Measurements from ENCODE around the gene C1QL1. TPM values are rescaled to one million over a fixed set of nuclear protein-coding genes. Genes with fewer than 3 reads are reported as not detected.

The C1QL1 gene
- total RNA-seq (2014; rRNA removed; shearing (Covaris generic); ENCODE audit: low replicate concordance) = not detected in 2 replicates

- H3K4me2 ChIP-seq (ENCODE audit: low read depth, low read length, poor library complexity, severe bottlenecking) = no peak within 1 kb of the TSS
- no peaks in the 10 kb centered on the region for H3K9me2 ChIP-seq (replicated peaks; ENCODE audit: insufficient read depth, low read length)
- peak; percentile 96 for DNase-seq
- no peaks in the 10 kb centered on the region for H3K79me2 ChIP-seq (ENCODE audit: low read length)
- H3K27ac ChIP-seq (ENCODE audit: low read length) = no peak within 1 kb of the TSS
- H3K36me3 ChIP-seq (ENCODE audit: insufficient read depth, low read length) = no peaks in the 10 kb centered on the region
- no peaks in the 10 kb centered on the region for H4K20me1 ChIP-seq (ENCODE audit: insufficient read depth, low read depth, low read length)
- no peak within 1 kb of the TSS for H3K9ac ChIP-seq (ENCODE audit: low read length)
- H3K9me3 ChIP-seq (ENCODE audit: low read length) = no peaks in the 10 kb centered on the region
- no peak within 1 kb of the TSS for H2AFZ ChIP-seq (ENCODE audit: low read length)
- peaks cover 23% of the 10 kb centered on the region for H3K4me1 ChIP-seq (ENCODE audit: low read length)
- H3K4me3 ChIP-seq (ENCODE audit: low read length) = no peak within 1 kb of the TSS
- no peaks in the 10 kb centered on the region for H3K27me3 ChIP-seq (ENCODE audit: low read length)
These were observed at the start of gene C1QL1 for GRCh38 chr17:44968225-44969143. C1QL1 (minus strand) TSS chr17:44968303; CDS start chr17:44968048, 255 bp downstream.

GRCh38 chr17:45016823-45017222, 48.7 kb upstream of the C1QL1 start:
- H3K36me3 ChIP-seq (ENCODE audit: insufficient read depth, low read length) = no peaks in the 10 kb centered on the region
- H3K27me3 ChIP-seq (ENCODE audit: low read length) = no peaks in the 10 kb centered on the region
- H3K4me1 ChIP-seq (ENCODE audit: low read length) = peaks cover 3% of the 10 kb centered on the region
- peak; percentile 58 for DNase-seq
- H3K9me2 ChIP-seq (replicated peaks; ENCODE audit: insufficient read depth, low read length) = no peaks in the 10 kb centered on the region
- no peaks in the 10 kb centered on the region for H3K79me2 ChIP-seq (ENCODE audit: low read length)
- no peak overlapping the region for H3K4me3 ChIP-seq (ENCODE audit: low read length)
- no peak overlapping the region for H3K9ac ChIP-seq (ENCODE audit: low read length)
- no peak overlapping the region for H2AFZ ChIP-seq (ENCODE audit: low read length)
- peaks cover 16% of the 10 kb centered on the region; the same call in 1 of the 2 replicates for H4K20me1 ChIP-seq (ENCODE audit: insufficient read depth, low read depth, low read length)
- H3K27ac ChIP-seq (ENCODE audit: low read length) = no peak overlapping the region
- H3K4me2 ChIP-seq (ENCODE audit: low read depth, low read length, poor library complexity, severe bottlenecking) = no peak overlapping the region
- H3K9me3 ChIP-seq (ENCODE audit: low read length) = no peaks in the 10 kb centered on the region

- no peaks in the 10 kb centered on the region for H3K27me3 ChIP-seq (ENCODE audit: low read length)
- H4K20me1 ChIP-seq (ENCODE audit: insufficient read depth, low read depth, low read length) = peaks cover 11% of the 10 kb centered on the region; the same call in 1 of the 2 replicates
These were observed 48.1 kb upstream of the C1QL1 start for GRCh38 chr17:45016237-45016636.

DNA sequence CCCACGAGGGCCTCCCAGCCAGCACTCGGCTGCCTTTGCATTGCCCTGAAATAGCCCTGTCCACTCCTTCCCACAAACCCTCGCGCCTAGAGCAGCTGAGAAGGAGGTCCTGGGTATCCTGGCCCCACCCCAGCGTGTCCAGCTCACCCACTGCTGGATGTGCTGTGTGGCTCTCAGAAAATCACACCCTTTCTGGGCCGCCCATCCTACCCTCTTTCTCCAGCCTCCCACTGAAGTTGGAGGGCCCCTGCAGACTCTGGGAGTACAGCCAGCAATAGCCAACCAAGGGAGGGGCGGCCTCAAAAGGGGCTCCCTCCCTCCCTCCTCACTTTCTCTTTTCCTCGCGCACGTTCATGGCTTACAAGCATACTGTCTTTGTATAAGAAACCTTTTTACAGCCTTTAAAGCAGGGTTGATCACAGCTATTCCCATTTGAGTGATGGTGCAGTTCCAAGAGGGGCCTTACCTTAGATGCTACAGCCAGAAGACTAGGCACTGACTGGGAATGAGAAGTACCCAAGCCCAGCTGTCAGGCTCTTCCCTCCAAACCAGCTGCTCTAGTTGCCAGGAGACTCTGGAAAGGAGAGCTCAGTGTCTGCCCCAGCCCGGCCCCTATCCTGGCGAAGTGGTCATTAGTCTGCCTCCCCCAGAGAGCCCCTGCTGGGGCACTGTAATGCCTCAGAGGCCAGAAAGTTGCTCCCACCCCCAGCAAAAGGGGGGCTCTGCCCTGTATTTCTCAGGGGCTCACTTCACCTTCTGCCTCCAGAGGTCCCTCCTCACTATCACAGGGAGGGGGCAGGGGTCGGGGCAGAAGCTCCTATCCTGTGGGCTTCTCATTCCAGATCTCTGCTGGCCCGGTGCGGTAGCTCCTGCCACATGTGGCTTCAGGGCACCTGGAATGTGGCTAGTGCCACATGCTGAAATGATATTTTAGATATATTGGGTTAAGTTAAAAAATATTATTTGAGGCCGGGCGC, 45.2 kb upstream of the C1QL1 start:
- Histone ChIP-seq H2AFZ (ENCODE audit: low read length) (no peak overlapping the region), H3K79me2 (ENCODE audit: low read length) (no peaks in the 10 kb centered on the region), H4K20me1 (ENCODE audit: insufficient read depth, low read depth, low read length) (0 out of 2 replicates have a peak, but pooled peaks cover 4% of the 10 kb centered on the region), H3K4me1 (ENCODE audit: low read length) (no peaks in the 10 kb centered on the region), H3K27me3 (ENCODE audit: low read length) (no peaks in the 10 kb centered on the region), H3K4me2 (ENCODE audit: low read depth, low read length, poor library complexity, severe bottlenecking) (no peak overlapping the region), H3K4me3 (ENCODE audit: low read length) (no peak overlapping the region), H3K9ac (ENCODE audit: low read length) (no peak overlapping the region), H3K36me3 (ENCODE audit: insufficient read depth, low read length) (no peaks in the 10 kb centered on the region), H3K27ac (ENCODE audit: low read length) (no peak overlapping the region), H3K9me3 (ENCODE audit: low read length) (no peaks in the 10 kb centered on the region), H3K9me2 (replicated peaks; ENCODE audit: insufficient read depth, low read length) (no peaks in the 10 kb centered on the region)
- DNase-seq = no peak

More at GRCh38 chr17:45016237-45016636, 48.1 kb upstream of the C1QL1 start:
- Histone ChIP-seq H3K4me2 (ENCODE audit: low read depth, low read length, poor library complexity, severe bottlenecking) (no peak overlapping the region), H3K79me2 (ENCODE audit: low read length) (no peaks in the 10 kb centered on the region), H3K36me3 (ENCODE audit: insufficient read depth, low read length) (no peaks in the 10 kb centered on the region), H3K27ac (ENCODE audit: low read length) (no peak overlapping the region), H3K9me2 (replicated peaks; ENCODE audit: insufficient read depth, low read length) (no peaks in the 10 kb centered on the region), H3K9me3 (ENCODE audit: low read length) (no peaks in the 10 kb centered on the region), H2AFZ (ENCODE audit: low read length) (no peak overlapping the region), H3K4me1 (ENCODE audit: low read length) (no peaks in the 10 kb centered on the region), H3K9ac (ENCODE audit: low read length) (no peak overlapping the region), H3K4me3 (ENCODE audit: low read length) (no peak overlapping the region)
- no peak for DNase-seq

DNA sequence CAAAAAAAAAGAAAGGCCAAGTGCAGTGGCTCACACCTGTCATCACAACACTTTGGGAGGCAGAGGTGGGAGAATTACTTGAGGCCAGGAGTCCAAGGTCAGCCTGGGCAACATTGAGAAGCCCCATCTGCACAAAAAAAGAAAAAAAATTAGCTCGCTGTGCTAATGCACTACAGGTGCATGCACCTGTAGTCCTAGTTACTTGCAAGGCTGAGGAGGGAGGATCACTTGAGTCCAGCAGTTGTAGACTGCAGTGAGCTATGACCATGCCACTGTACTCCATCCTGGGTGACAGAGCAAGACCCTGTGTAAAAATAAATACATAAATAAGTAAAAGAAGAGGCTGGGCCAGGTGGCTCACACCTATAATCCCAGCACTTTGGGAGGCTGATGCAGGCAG, 43.7 kb upstream of the C1QL1 start:
- H3K9me3 ChIP-seq (ENCODE audit: low read length) = no peaks in the 10 kb centered on the region
- no peaks in the 10 kb centered on the region for H3K4me1 ChIP-seq (ENCODE audit: low read length)
- no peaks in the 10 kb centered on the region for H3K36me3 ChIP-seq (ENCODE audit: insufficient read depth, low read length)
- H3K27ac ChIP-seq (ENCODE audit: low read length) = no peak overlapping the region
- no peak overlapping the region for H2AFZ ChIP-seq (ENCODE audit: low read length)
- H3K27me3 ChIP-seq (ENCODE audit: low read length) = no peaks in the 10 kb centered on the region
- no peak overlapping the region for H3K9ac ChIP-seq (ENCODE audit: low read length)
- H3K4me3 ChIP-seq (ENCODE audit: low read length) = no peak overlapping the region
- no peaks in the 10 kb centered on the region for H3K9me2 ChIP-seq (replicated peaks; ENCODE audit: insufficient read depth, low read length)
- no peak for DNase-seq
- H3K79me2 ChIP-seq (ENCODE audit: low read length) = no peaks in the 10 kb centered on the region
- no peaks in the 10 kb centered on the region for H4K20me1 ChIP-seq (ENCODE audit: insufficient read depth, low read depth, low read length)
- no peak overlapping the region for H3K4me2 ChIP-seq (ENCODE audit: low read depth, low read length, poor library complexity, severe bottlenecking)

GRCh38 chr17:45009676-45010467, 41.8 kb upstream of the C1QL1 start:
- Histone ChIP-seq H2AFZ (ENCODE audit: low read length) (no peak overlapping the region), H3K4me1 (ENCODE audit: low read length) (no peaks in the 10 kb centered on the region), H3K27ac (ENCODE audit: low read length) (no peak overlapping the region), H3K36me3 (ENCODE audit: insufficient read depth, low read length) (no peaks in the 10 kb centered on the region), H3K9me2 (replicated peaks; ENCODE audit: insufficient read depth, low read length) (no peaks in the 10 kb centered on the region), H3K27me3 (ENCODE audit: low read length) (no peaks in the 10 kb centered on the region), H4K20me1 (ENCODE audit: insufficient read depth, low read depth, low read length) (no peaks in the 10 kb centered on the region), H3K4me3 (ENCODE audit: low read length) (no peak overlapping the region), H3K4me2 (ENCODE audit: low read depth, low read length, poor library complexity, severe bottlenecking) (no peak overlapping the region), H3K9ac (ENCODE audit: low read length) (no peak overlapping the region), H3K79me2 (ENCODE audit: low read length) (no peaks in the 10 kb centered on the region), H3K9me3 (ENCODE audit: low read length) (no peaks in the 10 kb centered on the region)
- no peak for DNase-seq

- no peak overlapping the region for H3K4me2 ChIP-seq (ENCODE audit: low read depth, low read length, poor library complexity, severe bottlenecking)
- H3K27me3 ChIP-seq (ENCODE audit: low read length) = no peaks in the 10 kb centered on the region
These were observed 40.1 kb upstream of the C1QL1 start for GRCh38 chr17:45008216-45008615.

More at GRCh38 chr17:45008216-45008615, 40.1 kb upstream of the C1QL1 start:
- Histone ChIP-seq H3K9me3 (ENCODE audit: low read length) (no peaks in the 10 kb centered on the region), H4K20me1 (ENCODE audit: insufficient read depth, low read depth, low read length) (no peaks in the 10 kb centered on the region), H3K79me2 (ENCODE audit: low read length) (no peaks in the 10 kb centered on the region), H3K4me3 (ENCODE audit: low read length) (no peak overlapping the region), H2AFZ (ENCODE audit: low read length) (no peak overlapping the region), H3K9me2 (replicated peaks; ENCODE audit: insufficient read depth, low read length) (no peaks in the 10 kb centered on the region), H3K9ac (ENCODE audit: low read length) (no peak overlapping the region), H3K36me3 (ENCODE audit: insufficient read depth, low read length) (no peaks in the 10 kb centered on the region), H3K4me1 (ENCODE audit: low read length) (no peaks in the 10 kb centered on the region), H3K27ac (ENCODE audit: low read length) (no peak overlapping the region)
- no peak for DNase-seq

All from Karpas-422 (cell line).